22Rv1 (cell line): ENCODE results near the gene PRR13.
A peak's percentile ranks its signal among the peaks of the same experiment; 100 is the strongest.

Experiments used
- CTCF ChIP-seq: fragments of 450-650 bp; IDR thresholded peaks from 2 replicates; pipeline ENCODE4 v1.5.1; 2017; ENCODE audit warnings: mild to moderate bottlenecking
- ZFX ChIP-seq: fragments of 450-650 bp; IDR thresholded peaks from 2 replicates; pipeline ENCODE4 v1.6.1; 2017; ENCODE audit warnings: antibody characterized with exemption, borderline replicate concordance

GRCh38 chr12:53451661-53452158 is 10.2 kb downstream of the PRR13 start, which contains the start of gene PCBP2:
- TF ChIP-seq CTCF: peak; percentile 99
- no peak for TF ChIP-seq ZFX
